H1 (cell line): Measurements from ENCODE around the gene RFPL2. TPM values are rescaled to one million over a fixed set of nuclear protein-coding genes. Genes with fewer than 3 reads are reported as not detected.

ENCODE experiments used
- CTCF ChIA-PET: fragments of 300-600 bp; sonication (Branson Sonifier 250); formaldehyde crosslinking; loops from one replicate; lab custom pipeline; 2021; ENCODE audit not compliant: partially characterized antibody; lab: Charles Lee
- POLR2A ChIA-PET: fragments of 300-600 bp; sonication (Branson Sonifier 250); formaldehyde crosslinking; loops from one replicate; lab custom pipeline; 2021; ENCODE audit warnings: inconsistent platforms; ENCODE audit not compliant: partially characterized antibody; lab: Charles Lee
- DNase-seq, 2 experiments: peaks; one replicate each; pipeline versions ENCODE4 v3.0.0 to v3.0.0-alpha.2; 2010 to 2022; ENCODE audit warnings: low spot score in 2 of 2, low read depth in 1 of 2, mixed read lengths in 1 of 2
- FAIRE-seq: peaks from 2 replicates; lab custom pipeline; 2011; peaks lifted over from hg19 to GRCh38; lab: Jason Lieb, UNC
- H2AFZ ChIP-seq: 2 replicates; pipeline ENCODE4 v1.8.1; 2012; ENCODE audit warnings: low read length, inconsistent platforms
- H2AK5ac ChIP-seq: 2 replicates; pipeline ENCODE4 v1.6.1; 2013; ENCODE audit warnings: low read depth, low read length
- H2BK120ac ChIP-seq: replicated peaks from 2 replicates; pipeline ENCODE3; 2013; ENCODE audit warnings: low read depth, low read length, inconsistent platforms
- H2BK12ac ChIP-seq: 2 replicates; pipeline ENCODE4 v1.6.1; 2013; ENCODE audit warnings: low read depth, low read length
- H2BK15ac ChIP-seq: 2 replicates; pipeline ENCODE4 v1.6.1; 2013; ENCODE audit warnings: low read length
- H2BK20ac ChIP-seq: 2 replicates; pipeline ENCODE4 v1.6.1; 2013; ENCODE audit warnings: low read length
- H2BK5ac ChIP-seq: 2 replicates; pipeline ENCODE4 v1.6.1; 2013; ENCODE audit warnings: low read depth, low read length
- H3K14ac ChIP-seq: 2 replicates; pipeline ENCODE4 v1.6.1; 2013; ENCODE audit warnings: inconsistent platforms; ENCODE audit not compliant: insufficient read length
- H3K18ac ChIP-seq: 2 replicates; pipeline ENCODE4 v1.6.1; 2013; ENCODE audit warnings: low read length; ENCODE audit errors: extremely low read depth
- H3K23ac ChIP-seq: 2 replicates; pipeline ENCODE4 v1.6.1; 2013; ENCODE audit warnings: inconsistent platforms; ENCODE audit not compliant: insufficient read length
- H3K23me2 ChIP-seq: 2 replicates; pipeline ENCODE4 v1.6.1; 2013; ENCODE audit warnings: low read depth, low read length
- H3K27ac ChIP-seq: 2 replicates; pipeline ENCODE4 v1.6.1; 2011; ENCODE audit warnings: low read depth, low read length, inconsistent platforms
- H3K27me3 ChIP-seq, 4 experiments: replicated peaks in 1 of 4; 1 replicate in 1 of 4; 2 replicates in 3 of 4; pipeline versions ENCODE4 v1.6.1 to v1.8.1; 2011 to 2013; ENCODE audit warnings: low read length in 3 of 4, mild to moderate bottlenecking in 3 of 4, inconsistent platforms in 2 of 4, mixed read lengths in 2 of 4, moderate library complexity in 1 of 4; ENCODE audit not compliant: control insufficient read depth in 3 of 4, insufficient read depth in 3 of 4; ENCODE audit errors: extremely low read depth in 1 of 4
- H3K36me3 ChIP-seq, 4 experiments: 2 replicates each; pipeline versions ENCODE4 v1.6.1 to v1.8.1; 2011 to 2013; ENCODE audit warnings: mild to moderate bottlenecking in 4 of 4, low read length in 3 of 4, moderate library complexity in 2 of 4, control low read depth in 1 of 4, inconsistent platforms in 1 of 4; ENCODE audit not compliant: insufficient read depth in 4 of 4, control insufficient read depth in 2 of 4
- H3K4ac ChIP-seq: replicated peaks from 2 replicates; pipeline ENCODE3; 2013; ENCODE audit warnings: low read length, low read depth, mixed read lengths, inconsistent platforms; ENCODE audit not compliant: insufficient read length
- H3K4me1 ChIP-seq, 4 experiments: replicated peaks in 1 of 4; 1 replicate in 1 of 4; 2 replicates in 3 of 4; pipeline versions ENCODE4 v1.6.1 to v1.8.1; 2011 to 2013; ENCODE audit warnings: low read length in 3 of 4, inconsistent platforms in 2 of 4, mixed read lengths in 1 of 4; ENCODE audit not compliant: insufficient read depth in 4 of 4, control insufficient read depth in 3 of 4
- H3K4me2 ChIP-seq, 2 experiments: 2 replicates each; pipeline versions ENCODE4 v1.6.1 to v1.8.1; 2011 to 2013; ENCODE audit warnings: low read depth in 2 of 2, low read length in 2 of 2, control low read depth in 1 of 2, inconsistent platforms in 1 of 2, mild to moderate bottlenecking in 1 of 2; ENCODE audit not compliant: insufficient read depth in 1 of 2
- H3K4me3 ChIP-seq, 4 experiments: fragments of 200-600, 300-600 bp in 1 of 4; sonication (generic), shearing (Covaris generic), sonication (Bioruptor Twin) in 1 of 4; 2 replicates each; pipeline versions ENCODE4 v1.5.1 to v1.8.1; 2011 to 2016; ENCODE audit warnings: low read length in 4 of 4, low read depth in 3 of 4, control low read depth in 2 of 4, inconsistent platforms in 2 of 4, mild to moderate bottlenecking in 2 of 4, mixed read lengths in 1 of 4, moderate library complexity in 1 of 4; ENCODE audit not compliant: insufficient read depth in 2 of 4; ENCODE audit errors: extremely low read depth in 1 of 4
- H3K56ac ChIP-seq: replicated peaks from 2 replicates; pipeline ENCODE3; 2013; ENCODE audit warnings: low read depth, mild to moderate bottlenecking, mixed read lengths, low read length, inconsistent platforms; ENCODE audit not compliant: insufficient read length
- H3K79me1 ChIP-seq: 2 replicates; pipeline ENCODE4 v1.6.1; 2013; ENCODE audit warnings: low read depth, low read length, control low read depth
- H3K79me2 ChIP-seq, 2 experiments: 2 replicates each; pipeline versions ENCODE4 v1.6.1 to v1.8.1; 2012 to 2013; ENCODE audit warnings: low read length in 2 of 2, mild to moderate bottlenecking in 2 of 2, inconsistent platforms in 1 of 2; ENCODE audit not compliant: insufficient read depth in 2 of 2, control insufficient read depth in 1 of 2
- H3K9ac ChIP-seq, 4 experiments: replicated peaks in 1 of 4; 1 replicate in 1 of 4; 2 replicates in 3 of 4; pipeline versions ENCODE4 v1.6.1 to v1.8.1; 2011 to 2013; ENCODE audit warnings: low read depth in 3 of 4, low read length in 3 of 4, control low read depth in 2 of 4, mild to moderate bottlenecking in 2 of 4, moderate library complexity in 2 of 4, inconsistent platforms in 1 of 4; ENCODE audit errors: extremely low read depth in 1 of 4
- H3K9me3 ChIP-seq, 2 experiments: 2 replicates each; pipeline versions ENCODE4 v1.6.1 to v1.8.1; 2012 to 2013; ENCODE audit warnings: mild to moderate bottlenecking in 2 of 2, moderate library complexity in 2 of 2, control low read depth in 1 of 2, inconsistent platforms in 1 of 2, low read depth in 1 of 2, low read length in 1 of 2, mixed read lengths in 1 of 2; ENCODE audit not compliant: insufficient read depth in 2 of 2
- H4K20me1 ChIP-seq, 2 experiments: replicated peaks in 1 of 2; 2 replicates each; pipeline versions ENCODE3 to v1.8.1; 2011 to 2013; ENCODE audit warnings: inconsistent platforms in 2 of 2, low read length in 2 of 2, mild to moderate bottlenecking in 1 of 2; ENCODE audit not compliant: insufficient read depth in 2 of 2, control insufficient read depth in 1 of 2
- H4K5ac ChIP-seq: 2 replicates; pipeline ENCODE4 v1.6.1; 2013; ENCODE audit warnings: low read length, low read depth, mixed read lengths, inconsistent platforms; ENCODE audit not compliant: insufficient read length
- H4K8ac ChIP-seq: 2 replicates; pipeline ENCODE4 v1.8.0; 2013; ENCODE audit warnings: mild to moderate bottlenecking, moderate library complexity, low read length, inconsistent platforms; ENCODE audit not compliant: insufficient read depth; ENCODE audit errors: extremely low read depth
- H4K91ac ChIP-seq: replicated peaks from 2 replicates; pipeline ENCODE3; 2013; ENCODE audit warnings: low read length, mixed read lengths, inconsistent platforms; ENCODE audit not compliant: insufficient read length
- CHD1 ChIP-seq: IDR thresholded peaks from 2 replicates; pipeline ENCODE4 v1.6.1; 2012; ENCODE audit warnings: low read depth, low read length, improper control_type of control experiment
- CREB1 ChIP-seq: IDR thresholded peaks from 2 replicates; pipeline ENCODE4 v1.6.1; 2012; ENCODE audit warnings: inconsistent platforms
- KDM1A ChIP-seq: fragments of 200-600, 300-600 bp; sonication (generic); IDR thresholded peaks from 2 replicates; pipeline ENCODE4 v1.7.1; 2016; ENCODE audit warnings: mild to moderate bottlenecking, low read length, borderline replicate concordance
- KDM4A ChIP-seq: IDR thresholded peaks from one replicate; pipeline ENCODE4 v1.7.1; 2012; ENCODE audit warnings: low read depth, mild to moderate bottlenecking, moderate library complexity, low read length, inconsistent platforms; ENCODE audit not compliant: severe bottlenecking
- MAFK ChIP-seq: IDR thresholded peaks from 2 replicates; pipeline ENCODE4 v1.6.1; 2012; ENCODE audit warnings: low read depth, mild to moderate bottlenecking, improper control_type of control experiment, low read length
- PHF8 ChIP-seq: fragments of 200-600 bp; sonication (generic); conservative IDR thresholded peaks from 2 replicates; pipeline ENCODE4 v1.7.1; 2012; ENCODE audit warnings: low read depth, mild to moderate bottlenecking, inconsistent platforms, low read length, moderate library complexity
- SIRT6 ChIP-seq: IDR thresholded peaks from one replicate; pipeline ENCODE4 v1.7.1; 2012; ENCODE audit warnings: low read length, inconsistent platforms
- TBP ChIP-seq: IDR thresholded peaks from 2 replicates; pipeline ENCODE4 v1.6.1; 2011; ENCODE audit warnings: low read depth, low read length, improper control_type of control experiment
- WGBS, 2 experiments: shearing (Covaris generic) in 1 of 2; methylation state at CpG; one replicate each; pipeline versions ENCODE4 v1.1.6 to v1.1.7; 2013 to 2015; ENCODE audit warnings: low lambda C conversion rate in 2 of 2, mixed read lengths in 2 of 2, inconsistent platforms in 1 of 2, low coverage in 1 of 2, missing lambda C conversion rate in 1 of 2; ENCODE audit not compliant: insufficient replicate concordance in 2 of 2, insufficient coverage in 1 of 2, insufficient read length in 1 of 2; ENCODE audit errors: extremely low coverage in 1 of 2, missing lambda C conversion rate in 1 of 2; 5-methylcytosine and 5-hydroxymethylcytosine counted together
- polyA plus RNA-seq, 7 experiments: library from polyadenylated mRNA; depleted of rRNA in 3 of 7; stranded (reverse) in 5 of 7; unstranded in 2 of 7; fragments of >200 nt in 5 of 7; fragments of 200-250 nt in 2 of 7; gene quantifications; 1 replicate in 5 of 7; 2 replicates in 1 of 7; 4 replicates in 1 of 7; pipeline versions ENCODE4 v1.2.1 to v1.2.3, GENCODE V29; 2011 to 2013; ENCODE audit warnings: missing spikeins in 2 of 7, mixed read lengths in 2 of 7
- total RNA-seq: library from RNA; stranded (reverse); fragmentation: NEBNext Ultra II Directional; extraction: Animal tissue kit (Norgen Biotek cat#: 25700); gene quantifications from 2 replicates; pipeline ENCODE4 v1.2.1, GENCODE V29; 2021
- TF ChIP-seq, protein P1 (sequence below): IDR thresholded peaks from 2 replicates; pipeline ENCODE4 v1.6.1; 2011; ENCODE audit warnings: low read length, improper control_type of control experiment

Gene RFPL2
- total and polyA plus RNA-seq, 2 of the 8 experiments (the other 6 are each of a cell fraction or from before 2014, with no cell fraction given), result 0.15 to 0.19 TPM

DNA sequence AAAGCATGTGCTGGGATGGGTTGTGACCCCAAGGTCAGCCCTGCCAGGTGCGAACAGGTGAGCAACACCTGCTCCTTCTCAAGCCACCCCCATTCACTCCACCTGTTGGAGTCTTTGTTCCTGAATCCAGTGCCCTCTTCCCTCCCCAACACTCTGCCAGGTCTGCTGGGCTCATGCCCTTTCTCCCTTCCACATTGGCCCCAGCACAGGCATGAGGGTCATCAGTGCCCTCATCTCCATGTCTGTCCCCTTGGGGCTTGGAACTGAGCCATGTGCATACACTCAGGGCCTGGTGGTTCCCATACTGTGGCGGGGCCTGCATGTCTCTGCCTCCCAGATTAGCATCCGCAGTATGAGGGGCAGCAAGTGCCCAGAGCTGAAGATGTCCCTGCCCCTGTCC, 19.1 kb downstream of the RFPL2 start:
- Histone ChIP-seq H4K5ac (no peak overlapping the region), H3K4me2 (no peak overlapping the region), H3K36me3 (no peaks in the 10 kb centered on the region), H3K79me2 (no peaks in the 10 kb centered on the region), H3K4me1 (peaks cover 0 to 3% (median 0%) of the 10 kb centered on the region in 4 experiments; a peak in 1 of 7 replicates), H3K56ac (no peak overlapping the region), H2BK120ac (no peak overlapping the region), H2AFZ (no peak overlapping the region)
- DNase-seq, result no peak
- no peak for TF ChIP-seq KDM1A
- no peak for TF ChIP-seq TBP
- no peak for TF ChIP-seq CREB1
- TF ChIP-seq MAFK, result no peak
- TF ChIP-seq SIRT6, result no peak
- TF ChIP-seq CHD1, result no peak
- no peak for TF ChIP-seq PHF8
- no peak for TF ChIP-seq KDM4A
- TF ChIP-seq, protein P1, sequence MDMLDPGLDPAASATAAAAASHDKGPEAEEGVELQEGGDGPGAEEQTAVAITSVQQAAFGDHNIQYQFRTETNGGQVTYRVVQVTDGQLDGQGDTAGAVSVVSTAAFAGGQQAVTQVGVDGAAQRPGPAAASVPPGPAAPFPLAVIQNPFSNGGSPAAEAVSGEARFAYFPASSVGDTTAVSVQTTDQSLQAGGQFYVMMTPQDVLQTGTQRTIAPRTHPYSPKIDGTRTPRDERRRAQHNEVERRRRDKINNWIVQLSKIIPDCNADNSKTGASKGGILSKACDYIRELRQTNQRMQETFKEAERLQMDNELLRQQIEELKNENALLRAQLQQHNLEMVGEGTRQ, result no peak
- TF ChIP-seq, all 59 proteins: peak for 0
- POLR2A ChIA-PET, result no interaction called here
- Histone ChIP-seq H4K8ac (no peak overlapping the region), H3K79me1 (no peaks in the 10 kb centered on the region), H3K9me3 (no peaks in the 10 kb centered on the region), H3K14ac (no peak overlapping the region), H3K23me2 (no peaks in the 10 kb centered on the region), H3K4ac (no peak overlapping the region), H2BK20ac (no peak overlapping the region), H3K4me3 (no peak overlapping the region), H4K20me1 (no peaks in the 10 kb centered on the region), H3K27ac (no peak overlapping the region), H2AK5ac (no peak overlapping the region), H2BK5ac (no peak overlapping the region), H3K27me3 (no peaks in the 10 kb centered on the region; a peak in 1 of 7 replicates), H2BK15ac (no peak overlapping the region), H2BK12ac (no peak overlapping the region), H3K9ac (no peak overlapping the region), H3K23ac (no peak overlapping the region), H3K18ac (no peak overlapping the region), H4K91ac (no peak overlapping the region)
- no peak for FAIRE-seq
- WGBS, 2 experiments, result 97% methylated on average over 3 of the region's 3 CpGs; no CpG with 5 or more reads in 1 of the 2 experiments
- CTCF ChIA-PET, result interaction anchor here (0.9 kb wide), 1 partner anchor 19 kb away, joined by 4 read pairs; no protein-coding TSS in a partner anchor
